ENCODE data around the gene PEX12.

GRCh38 chr17:35548978-35549377 is 29.4 kb downstream of the PEX12 start:
- TF ChIP-seq CTCF (conservative IDR thresholded peaks at IDR 0.05; ENCODE audit: low read depth, low read length) (no peak), POLR2A (IDR thresholded peaks at IDR 0.05; ENCODE audit: low read depth, low read length) (no peak), RAD21 (IDR thresholded peaks at IDR 0.05; ENCODE audit: low read length) (no peak), MXI1 (IDR thresholded peaks at IDR 0.05; ENCODE audit: borderline replicate concordance, low read depth, low read length) (no peak), MAFK (IDR thresholded peaks at IDR 0.05; ENCODE audit: low read depth, low read length) (no peak), CEBPB (IDR thresholded peaks at IDR 0.05; ENCODE audit: low read depth, low read length) (no peak), USF2 (IDR thresholded peaks at IDR 0.05; ENCODE audit: low read depth, low read length) (no peak), BHLHE40 (IDR thresholded peaks at IDR 0.05; ENCODE audit: low read depth, low read length) (no peak), RCOR1 (IDR thresholded peaks at IDR 0.05; ENCODE audit: insufficient replicate concordance, low read length) (no peak), CHD1 (IDR thresholded peaks at IDR 0.05; ENCODE audit: low read depth, low read length) (no peak), FOS (IDR thresholded peaks at IDR 0.05; ENCODE audit: low read depth, low read length) (no peak), NFE2L2 (IDR thresholded peaks at IDR 0.05; ENCODE audit: low read depth, low read length) (no peak)

All from IMR-90 (cell line).